ENCODE data around the gene RGS9. TPM values are rescaled to one million over a fixed set of nuclear protein-coding genes. Genes with fewer than 3 reads are reported as not detected.

RGS9 gene
- total RNA-seq, 1 donor from 2014 or later: 6.5 TPM

DNA sequence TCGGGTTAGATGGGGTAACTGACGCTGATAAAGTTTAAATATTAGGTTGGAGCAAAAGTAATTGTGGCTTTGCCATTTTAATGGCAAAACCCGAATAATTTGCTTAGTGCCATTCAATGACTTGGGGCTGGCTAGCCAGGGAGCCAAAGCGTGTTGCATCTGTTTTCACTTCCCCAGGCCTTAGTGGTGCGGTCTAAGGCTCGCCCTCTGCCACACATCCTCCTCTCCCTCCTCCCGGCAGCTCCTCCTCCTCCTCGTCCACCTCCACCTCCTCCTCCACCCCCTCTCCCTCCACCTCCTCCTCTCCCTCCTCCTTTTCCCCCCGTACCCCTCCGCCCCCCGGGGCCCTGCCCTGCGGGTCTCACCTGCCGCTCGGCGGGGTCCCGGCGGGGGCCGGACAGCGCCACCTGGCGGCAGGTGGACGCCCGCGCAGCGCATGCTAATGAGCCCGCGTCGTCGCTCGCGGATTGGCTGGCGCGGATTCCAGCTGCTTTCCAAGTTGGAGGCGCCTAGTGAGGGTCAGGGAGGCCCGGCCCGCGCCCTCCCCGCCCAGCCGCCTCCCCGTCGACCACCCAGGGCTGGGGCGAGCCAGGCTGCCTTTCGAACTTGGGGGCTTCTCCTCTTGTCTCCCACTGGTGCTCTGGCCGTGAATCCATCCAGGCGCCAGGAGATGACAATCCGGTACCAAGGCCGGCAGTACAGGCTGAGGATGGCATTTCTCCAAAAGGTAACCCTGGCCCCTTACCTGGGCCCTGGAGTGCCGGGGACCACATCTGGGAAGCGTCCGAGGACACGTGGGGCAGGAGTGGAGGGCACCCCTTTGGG, 36.6 kb upstream of the RGS9 start:
- peak overlapping the region; percentile 85 for H3K27ac Mint-ChIP-seq (ENCODE audit: unreplicated experiment)
- H3K4me1 Mint-ChIP-seq (ENCODE audit: unreplicated experiment): peaks cover 47% of the 10 kb centered on the region
- no peaks in the 10 kb centered on the region for H3K36me3 Mint-ChIP-seq (ENCODE audit: unreplicated experiment)

DNA sequence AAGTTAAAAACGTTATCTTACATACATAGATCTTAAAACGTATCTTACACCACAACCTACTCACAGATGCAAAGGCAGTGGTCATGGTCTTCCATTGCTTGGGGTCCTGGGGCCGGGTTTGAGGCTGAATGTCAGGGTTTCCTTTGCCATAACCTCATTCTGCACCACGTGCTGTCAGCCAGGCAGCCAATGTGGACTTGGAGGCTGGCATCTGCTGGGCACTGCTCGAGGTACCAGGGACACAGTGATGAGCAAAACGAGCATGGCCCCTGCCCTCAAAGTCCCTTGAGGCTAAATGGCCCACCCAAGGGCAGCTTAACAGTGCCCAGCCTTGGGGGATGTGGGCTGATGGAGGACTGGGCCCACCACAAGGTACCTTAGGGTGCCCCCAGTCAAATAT, 35.8 kb upstream of the RGS9 start:
- no peak overlapping the region for H3K27ac Mint-ChIP-seq (ENCODE audit: unreplicated experiment)
- peak overlapping the region; percentile 29 for H3K4me3 Mint-ChIP-seq (ENCODE audit: unreplicated experiment)
- no peaks in the 10 kb centered on the region for H3K27me3 Mint-ChIP-seq (ENCODE audit: unreplicated experiment)
- TF ChIP-seq, protein P1, sequence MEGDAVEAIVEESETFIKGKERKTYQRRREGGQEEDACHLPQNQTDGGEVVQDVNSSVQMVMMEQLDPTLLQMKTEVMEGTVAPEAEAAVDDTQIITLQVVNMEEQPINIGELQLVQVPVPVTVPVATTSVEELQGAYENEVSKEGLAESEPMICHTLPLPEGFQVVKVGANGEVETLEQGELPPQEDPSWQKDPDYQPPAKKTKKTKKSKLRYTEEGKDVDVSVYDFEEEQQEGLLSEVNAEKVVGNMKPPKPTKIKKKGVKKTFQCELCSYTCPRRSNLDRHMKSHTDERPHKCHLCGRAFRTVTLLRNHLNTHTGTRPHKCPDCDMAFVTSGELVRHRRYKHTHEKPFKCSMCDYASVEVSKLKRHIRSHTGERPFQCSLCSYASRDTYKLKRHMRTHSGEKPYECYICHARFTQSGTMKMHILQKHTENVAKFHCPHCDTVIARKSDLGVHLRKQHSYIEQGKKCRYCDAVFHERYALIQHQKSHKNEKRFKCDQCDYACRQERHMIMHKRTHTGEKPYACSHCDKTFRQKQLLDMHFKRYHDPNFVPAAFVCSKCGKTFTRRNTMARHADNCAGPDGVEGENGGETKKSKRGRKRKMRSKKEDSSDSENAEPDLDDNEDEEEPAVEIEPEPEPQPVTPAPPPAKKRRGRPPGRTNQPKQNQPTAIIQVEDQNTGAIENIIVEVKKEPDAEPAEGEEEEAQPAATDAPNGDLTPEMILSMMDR (IDR thresholded peaks at IDR 0.05): no peak
- H3K36me3 Mint-ChIP-seq (ENCODE audit: unreplicated experiment): no peaks in the 10 kb centered on the region
- no peaks in the 10 kb centered on the region for H3K9me3 Mint-ChIP-seq (ENCODE audit: unreplicated experiment)
- peaks cover 56% of the 10 kb centered on the region for H3K4me1 Mint-ChIP-seq (ENCODE audit: unreplicated experiment)
- DNase-seq (ENCODE audit: extremely low spot score, unreplicated experiment): no peak

More for the DNA sequence above, 36.6 kb upstream of the RGS9 start:
- peak overlapping the region; percentile 59 for H3K4me3 Mint-ChIP-seq (ENCODE audit: unreplicated experiment)
- H3K27me3 Mint-ChIP-seq (ENCODE audit: unreplicated experiment): no peaks in the 10 kb centered on the region
- TF ChIP-seq, protein P1 (IDR thresholded peaks at IDR 0.05): peak; percentile 82
- DNase-seq (ENCODE audit: extremely low spot score, unreplicated experiment): peak; percentile 91
- H3K9me3 Mint-ChIP-seq (ENCODE audit: unreplicated experiment): no peaks in the 10 kb centered on the region

DNA sequence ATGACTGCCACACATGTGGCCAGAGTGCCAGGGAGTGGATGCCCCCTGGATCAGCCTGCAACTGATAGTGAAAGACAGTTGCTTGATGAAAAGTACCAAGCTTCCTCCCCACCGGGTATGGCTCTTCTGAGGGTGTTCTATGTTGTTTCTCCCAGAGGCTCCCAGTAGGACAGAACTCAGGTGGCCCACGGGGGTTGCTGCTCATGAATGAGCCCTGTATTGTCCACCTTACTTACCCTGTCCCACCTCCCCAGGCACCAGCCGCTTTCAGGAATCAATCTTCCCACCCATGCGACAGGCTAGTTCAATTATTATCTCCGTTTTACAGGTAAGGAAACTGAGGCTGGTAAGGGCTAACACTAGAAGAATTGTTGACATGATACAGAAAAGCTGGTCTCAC, 34.9 kb upstream of the RGS9 start:
- DNase-seq (ENCODE audit: extremely low spot score, unreplicated experiment): no peak
- H3K36me3 Mint-ChIP-seq (ENCODE audit: unreplicated experiment): no peaks in the 10 kb centered on the region
- no peaks in the 10 kb centered on the region for H3K9me3 Mint-ChIP-seq (ENCODE audit: unreplicated experiment)
- TF ChIP-seq, protein P1 (IDR thresholded peaks at IDR 0.05): no peak
- peaks cover 64% of the 10 kb centered on the region for H3K4me1 Mint-ChIP-seq (ENCODE audit: unreplicated experiment)
- no peak overlapping the region for H3K4me3 Mint-ChIP-seq (ENCODE audit: unreplicated experiment)
- H3K27ac Mint-ChIP-seq (ENCODE audit: unreplicated experiment): no peak overlapping the region
- no peaks in the 10 kb centered on the region for H3K27me3 Mint-ChIP-seq (ENCODE audit: unreplicated experiment)

DNA sequence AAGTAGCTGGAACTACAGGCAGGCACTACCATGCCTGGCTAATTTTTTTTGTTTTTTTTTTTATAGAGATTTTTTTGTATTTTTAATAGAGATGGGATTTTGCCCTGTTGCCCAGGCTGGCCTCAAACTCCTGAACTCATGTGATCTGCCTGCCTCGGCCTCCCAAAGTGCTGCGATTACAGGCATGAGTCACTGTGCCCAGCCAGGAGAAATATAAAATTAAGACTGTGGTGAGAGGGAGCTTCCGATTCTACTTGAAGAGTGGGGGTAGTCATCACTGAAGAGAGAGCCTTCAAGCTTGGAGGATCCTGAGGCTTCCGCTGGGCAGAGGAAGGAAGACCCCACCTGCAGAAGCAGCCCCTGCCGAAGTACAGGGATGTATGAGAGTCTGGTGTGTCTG, 34.4 kb upstream of the RGS9 start:
- Mint-ChIP-seq H3K27ac (ENCODE audit: unreplicated experiment) (no peak overlapping the region), H3K9me3 (ENCODE audit: unreplicated experiment) (no peaks in the 10 kb centered on the region), H3K27me3 (ENCODE audit: unreplicated experiment) (no peaks in the 10 kb centered on the region), H3K36me3 (ENCODE audit: unreplicated experiment) (no peaks in the 10 kb centered on the region), H3K4me3 (ENCODE audit: unreplicated experiment) (no peak overlapping the region), H3K4me1 (ENCODE audit: unreplicated experiment) (peaks cover 68% of the 10 kb centered on the region)
- TF ChIP-seq, protein P1 (IDR thresholded peaks at IDR 0.05): no peak
- no peak for DNase-seq (ENCODE audit: extremely low spot score, unreplicated experiment)

DNA sequence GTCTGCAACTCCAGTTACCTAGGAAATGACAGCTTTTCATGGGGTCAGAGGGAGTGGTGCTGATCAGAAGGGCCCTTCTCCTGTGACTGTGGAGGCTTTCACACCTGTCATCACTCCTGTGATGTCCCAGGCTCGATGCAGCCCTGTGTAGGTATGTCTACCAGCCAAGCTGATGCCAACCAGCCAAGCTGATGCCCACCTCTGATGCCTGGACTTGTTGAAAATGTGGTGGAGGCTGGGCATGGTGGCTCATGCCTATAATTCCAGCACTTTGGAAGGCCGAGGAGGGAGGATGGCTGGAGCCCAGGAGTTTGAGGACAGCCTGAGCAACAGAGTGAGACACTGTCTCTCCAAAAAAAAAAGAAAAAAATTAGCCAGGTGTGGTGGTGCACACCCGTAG, 33.7 kb upstream of the RGS9 start:
- H3K9me3 Mint-ChIP-seq (ENCODE audit: unreplicated experiment): no peaks in the 10 kb centered on the region
- H3K4me3 Mint-ChIP-seq (ENCODE audit: unreplicated experiment): no peak overlapping the region
- no peaks in the 10 kb centered on the region for H3K27me3 Mint-ChIP-seq (ENCODE audit: unreplicated experiment)

More for the DNA sequence above, 33.7 kb upstream of the RGS9 start:
- TF ChIP-seq, protein P1 (IDR thresholded peaks at IDR 0.05): no peak
- DNase-seq (ENCODE audit: extremely low spot score, unreplicated experiment): no peak
- peaks cover 73% of the 10 kb centered on the region for H3K4me1 Mint-ChIP-seq (ENCODE audit: unreplicated experiment)
- H3K27ac Mint-ChIP-seq (ENCODE audit: unreplicated experiment): peak overlapping the region; percentile 67
- H3K36me3 Mint-ChIP-seq (ENCODE audit: unreplicated experiment): no peaks in the 10 kb centered on the region

Data from osteocyte (in vitro differentiated cells).